Activated B cell treated with CpG ODN at 0.5 μM for 24 hours (primary cell): Measurements from ENCODE around the gene ADAMTS16. TPM values are rescaled to one million over a fixed set of nuclear protein-coding genes. Genes with fewer than 3 reads are reported as not detected.

ENCODE experiments used
- ATAC-seq: fragments of 200-7000 bp; cut with Tn5 transposase; one replicate; pipeline ENCODE4 v1.10.0; 2021; ENCODE audit warnings: low read depth, mild to moderate bottlenecking, moderate library complexity
- CTCF ChIA-PET: fragments of 350-600 bp; sonication (Branson Sonifier 250); formaldehyde crosslinking; loops from one replicate; lab custom pipeline; 2021; ENCODE audit warnings: antibody characterized with exemption; lab: Charles Lee
- POLR2A ChIA-PET: fragments of 350-600 bp; sonication (Branson Sonifier 250); formaldehyde crosslinking; loops from one replicate; lab custom pipeline; 2021; ENCODE audit warnings: antibody characterized with exemption; lab: Charles Lee
- DNase-seq: peaks from one replicate; pipeline ENCODE4 v3.0.0; 2022
- H3K27ac Mint-ChIP-seq: one replicate; pipeline ENCODE4 v1.8.0; 2020; ENCODE audit warnings: mixed read lengths
- H3K27me3 Mint-ChIP-seq: one replicate; pipeline ENCODE4 v1.8.0; 2021; ENCODE audit warnings: mixed read lengths
- H3K36me3 Mint-ChIP-seq: one replicate; pipeline ENCODE4 v1.8.0; 2021; ENCODE audit warnings: low read depth, mixed read lengths
- H3K4me1 Mint-ChIP-seq: one replicate; pipeline ENCODE4 v1.8.0; 2021; ENCODE audit warnings: mixed read lengths
- H3K4me3 Mint-ChIP-seq: one replicate; pipeline ENCODE4 v1.8.0; 2020; ENCODE audit warnings: mild to moderate bottlenecking, mixed read lengths
- H3K9me3 Mint-ChIP-seq: one replicate; pipeline ENCODE4 v1.8.0; 2020; ENCODE audit warnings: mixed read lengths
- CTCF ChIP-seq: fragments of 200-600 bp; IDR thresholded peaks from one replicate; pipeline ENCODE4 v1.8.0; 2022; ENCODE audit warnings: antibody characterized with exemption, mild to moderate bottlenecking
- intact Hi-C: fragments of 100-400 bp; cut with micrococcal nuclease; formaldehyde crosslinking; loops from one replicate; pipeline ENCODE4 v1.15.1; 2024
- total RNA-seq: library from RNA; stranded (reverse); gene quantifications from 2 replicates; pipeline ENCODE4 v1.2.3, GENCODE V29; 2022

ADAMTS16 gene
- total RNA-seq, 1 donor from 2014 or later: not detected

- CTCF ChIA-PET: no interaction called here
- no peak overlapping the region for H3K27ac Mint-ChIP-seq
These were observed 133.8 kb downstream of the ADAMTS16 start for GRCh38 chr5:5273976-5274375.

GRCh38 chr5:5275211-5275610 lies 135.1 kb downstream of the ADAMTS16 start:
- ATAC-seq: no peak
- CTCF ChIA-PET: no interaction called here

More at GRCh38 chr5:5273976-5274375, 133.8 kb downstream of the ADAMTS16 start:
- no peak for TF ChIP-seq CTCF
- Mint-ChIP-seq H3K4me1 (no peaks in the 10 kb centered on the region), H3K27me3 (no peaks in the 10 kb centered on the region), H3K9me3 (no peaks in the 10 kb centered on the region), H3K36me3 (no peaks in the 10 kb centered on the region), H3K4me3 (no peak overlapping the region)
- POLR2A ChIA-PET: no interaction called here
- DNase-seq: no peak
- no peak for ATAC-seq
- intact Hi-C loops: no loop called here

GRCh38 chr5:5276430-5276829 lies 136.3 kb downstream of the ADAMTS16 start:
- ATAC-seq (no peak), DNase-seq (no peak)
- TF ChIP-seq CTCF: no peak
- ChIA-PET POLR2A (no interaction called here), CTCF (no interaction called here)
- Mint-ChIP-seq H3K27me3 (no peaks in the 10 kb centered on the region), H3K36me3 (no peaks in the 10 kb centered on the region), H3K4me3 (no peak overlapping the region), H3K27ac (no peak overlapping the region), H3K4me1 (no peaks in the 10 kb centered on the region), H3K9me3 (no peaks in the 10 kb centered on the region)
- intact Hi-C loops: no loop called here

More at GRCh38 chr5:5275211-5275610, 135.1 kb downstream of the ADAMTS16 start:
- Mint-ChIP-seq H3K4me3 (no peak overlapping the region), H3K4me1 (no peaks in the 10 kb centered on the region), H3K36me3 (no peaks in the 10 kb centered on the region), H3K27ac (no peak overlapping the region), H3K9me3 (no peaks in the 10 kb centered on the region), H3K27me3 (no peaks in the 10 kb centered on the region)
- no peak for DNase-seq
- POLR2A ChIA-PET: no interaction called here
- no peak for TF ChIP-seq CTCF
- intact Hi-C loops: no loop called here

- Mint-ChIP-seq H3K9me3 (no peaks in the 10 kb centered on the region), H3K36me3 (no peaks in the 10 kb centered on the region), H3K4me3 (no peak overlapping the region), H3K27me3 (no peaks in the 10 kb centered on the region), H3K27ac (no peak overlapping the region), H3K4me1 (no peaks in the 10 kb centered on the region)
- intact Hi-C loops: no loop called here
- DNase-seq: no peak
- ChIA-PET CTCF (no interaction called here), POLR2A (no interaction called here)
- ATAC-seq: no peak
- TF ChIP-seq CTCF: no peak
These were observed 136.9 kb downstream of the ADAMTS16 start for GRCh38 chr5:5276951-5277517.

GRCh38 chr5:5278201-5278814 lies 138.2 kb downstream of the ADAMTS16 start:
- ChIA-PET POLR2A (no interaction called here), CTCF (no interaction called here)
- Mint-ChIP-seq H3K9me3 (no peaks in the 10 kb centered on the region), H3K27me3 (no peaks in the 10 kb centered on the region), H3K27ac (no peak overlapping the region), H3K4me1 (no peaks in the 10 kb centered on the region), H3K4me3 (no peak overlapping the region), H3K36me3 (no peaks in the 10 kb centered on the region)
- ATAC-seq: no peak
- intact Hi-C loops: no loop called here
- no peak for TF ChIP-seq CTCF
- no peak for DNase-seq
